HL-60 (cell line): Measurements from ENCODE around the gene TMEM174.

Experiments used
- POLR2AphosphoS5 ChIP-seq: IDR thresholded peaks from 2 replicates; pipeline ENCODE4 v1.6.1; 2012; ENCODE audit warnings: low read depth
- REST ChIP-seq: IDR thresholded peaks from 2 replicates; pipeline ENCODE4 v1.6.1; 2012; ENCODE audit warnings: low read depth; ENCODE audit not compliant: insufficient replicate concordance
- SPI1 ChIP-seq: IDR thresholded peaks from 2 replicates; pipeline ENCODE4 v1.6.1; 2012; ENCODE audit warnings: low read depth, mild to moderate bottlenecking, borderline replicate concordance
- TF ChIP-seq, protein P1 (sequence below): IDR thresholded peaks from one replicate; pipeline ENCODE4 v1.5.1; 2011; ENCODE audit warnings: low read length, control low read depth, inconsistent platforms; ENCODE audit not compliant: insufficient read depth

- TF ChIP-seq, protein P1, sequence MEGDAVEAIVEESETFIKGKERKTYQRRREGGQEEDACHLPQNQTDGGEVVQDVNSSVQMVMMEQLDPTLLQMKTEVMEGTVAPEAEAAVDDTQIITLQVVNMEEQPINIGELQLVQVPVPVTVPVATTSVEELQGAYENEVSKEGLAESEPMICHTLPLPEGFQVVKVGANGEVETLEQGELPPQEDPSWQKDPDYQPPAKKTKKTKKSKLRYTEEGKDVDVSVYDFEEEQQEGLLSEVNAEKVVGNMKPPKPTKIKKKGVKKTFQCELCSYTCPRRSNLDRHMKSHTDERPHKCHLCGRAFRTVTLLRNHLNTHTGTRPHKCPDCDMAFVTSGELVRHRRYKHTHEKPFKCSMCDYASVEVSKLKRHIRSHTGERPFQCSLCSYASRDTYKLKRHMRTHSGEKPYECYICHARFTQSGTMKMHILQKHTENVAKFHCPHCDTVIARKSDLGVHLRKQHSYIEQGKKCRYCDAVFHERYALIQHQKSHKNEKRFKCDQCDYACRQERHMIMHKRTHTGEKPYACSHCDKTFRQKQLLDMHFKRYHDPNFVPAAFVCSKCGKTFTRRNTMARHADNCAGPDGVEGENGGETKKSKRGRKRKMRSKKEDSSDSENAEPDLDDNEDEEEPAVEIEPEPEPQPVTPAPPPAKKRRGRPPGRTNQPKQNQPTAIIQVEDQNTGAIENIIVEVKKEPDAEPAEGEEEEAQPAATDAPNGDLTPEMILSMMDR: no peak
- TF ChIP-seq POLR2AphosphoS5: no peak
- TF ChIP-seq REST: no peak
- TF ChIP-seq SPI1: no peak
Observed at GRCh38 chr5:73140801-73141200, 32.2 kb upstream of the TMEM174 start.
